Upper lobe of left lung (tissue), 6 donors: ENCODE results near the gene NLRC4. TPM values are rescaled to one million over a fixed set of nuclear protein-coding genes. Genes with fewer than 3 reads are reported as not detected.
"Not testable (repeated sequence)": the region's sequence is repeated elsewhere in the genome, so short reads cannot be mapped to it uniquely, and the experiment has no call there.

ENCODE experiments used
- ATAC-seq, 2 donors: fragments of 200-7000 bp; cut with Tn5 transposase; one replicate each; pipeline ENCODE4 v1.9.1; 2022; ENCODE audit warnings: mild to moderate bottlenecking in 2 of 2, moderate library complexity in 2 of 2; ENCODE audit not compliant: low FRiP score in 2 of 2
- DNase-seq, 2 donors: peaks; one replicate each; pipeline ENCODE4 v3.0.0-alpha.2; 2019 to 2020
- H3K27ac ChIP-seq, 4 donors: fragments of 200-600 bp; sonication (generic); one replicate each; pipeline ENCODE4 v1.5.1; 2016 to 2019
- H3K27me3 ChIP-seq, 4 donors: fragments of 200-600 bp; sonication (generic); one replicate each; pipeline ENCODE4 v1.5.1; 2017 to 2019
- H3K36me3 ChIP-seq, 4 donors: fragments of 200-600 bp; sonication (generic); one replicate each; pipeline ENCODE4 v1.5.1; 2016 to 2019
- H3K4me1 ChIP-seq, 4 donors: fragments of 200-600 bp; sonication (generic); one replicate each; pipeline ENCODE4 v1.5.1; 2018 to 2019
- H3K4me3 ChIP-seq, 4 donors: fragments of 200-600 bp; sonication (generic); one replicate each; pipeline ENCODE4 v1.5.1; 2017 to 2019; ENCODE audit warnings: mild to moderate bottlenecking in 2 of 4, moderate library complexity in 1 of 4
- H3K9me3 ChIP-seq, 4 donors: fragments of 200-600 bp; sonication (generic); one replicate each; pipeline ENCODE4 v1.5.1; 2018 to 2019
- CTCF ChIP-seq, 6 experiments: fragments of 450-650 bp in 4 of 6; fragments of 200-600 bp in 2 of 6; sonication (generic) in 2 of 6; IDR thresholded peaks; one replicate each; pipeline ENCODE4 v1.5.1; 2016 to 2019; ENCODE audit warnings: antibody characterized with exemption in 6 of 6
- EP300 ChIP-seq, 4 donors: sonication (generic); formaldehyde crosslinking; IDR thresholded peaks; one replicate each; pipeline ENCODE4 v1.5.1; 2017; ENCODE audit warnings: antibody characterized with exemption in 4 of 4, control low read depth in 2 of 4
- POLR2A ChIP-seq, 4 donors: fragments of 450-650 bp; IDR thresholded peaks; one replicate each; pipeline ENCODE4 v1.5.1; 2016 to 2017; ENCODE audit warnings: antibody characterized with exemption in 4 of 4, mild to moderate bottlenecking in 2 of 4
- POLR2AphosphoS5 ChIP-seq, 2 donors: sonication (generic); formaldehyde crosslinking; IDR thresholded peaks; one replicate each; pipeline ENCODE4 v1.5.1; 2017; ENCODE audit warnings: antibody characterized with exemption in 2 of 2
- WGBS, 2 donors: methylation state at CpG; one replicate each; pipeline ENCODE4 v1.1.5; 2017 to 2018; 5-methylcytosine and 5-hydroxymethylcytosine counted together
- total RNA-seq, 6 donors: library from RNA; depleted of rRNA in 4 of 6; stranded (reverse); fragments of >200 nt in 4 of 6; gene quantifications; one replicate each; pipeline versions ENCODE4 v1.1.0 to v1.2.1, GENCODE V29; 2016 to 2021
- donor health status: DM: no; HTN: no; CAD: no; lungs with moderate emphysema.
- donor health status: DM: no; HTN: yes; CAD: no; lungs with severe emphysema.

NLRC4 gene
- total RNA-seq, 6 donors from 2014 or later = 6.3 to 22.4 (median 10.6) TPM

GRCh38 chr2:32277363-32277673, 12.6 kb upstream of the NLRC4 start:
- no peak for DNase-seq
- Histone ChIP-seq H3K9me3 (no peaks in the 10 kb centered on the region), H3K4me1 (peaks cover 9 to 33% (median 16%) of the 10 kb centered on the region in 4 donors), H3K36me3 (peaks cover 0 to 12% (median 3%) of the 10 kb centered on the region in 4 donors), H3K27me3 (no peaks in the 10 kb centered on the region), H3K27ac (peak overlapping the region; percentile 85 to 95 (median 91)), H3K4me3 (peak overlapping the region in 3 of 4 donors; percentile 81 to 93 (median 89))
- no peak for ATAC-seq
- TF ChIP-seq POLR2A (IDR thresholded peaks at IDR 0.05) (no peak), CTCF (IDR thresholded peaks at IDR 0.05) (no peak), POLR2AphosphoS5 (IDR thresholded peaks at IDR 0.05) (no peak), EP300 (IDR thresholded peaks at IDR 0.05) (no peak)
- WGBS, 2 donors = 62 to 66% methylated on average over 5 of the region's 5 CpGs

- WGBS, 2 donors = 89 to 90% methylated on average over 7 of the region's 7 CpGs
- H3K9me3 ChIP-seq, H3K4me3 ChIP-seq, DNase-seq, H3K27ac ChIP-seq, H3K36me3 ChIP-seq, ATAC-seq, H3K27me3 ChIP-seq: not testable (repeated sequence)
- H3K4me1 ChIP-seq = peaks cover 9 to 21% (median 16%) of the 10 kb centered on the region in 4 donors
These were observed 11.1 kb upstream of the NLRC4 start for GRCh38 chr2:32275790-32276189.

- Histone ChIP-seq H3K36me3 (no peaks in the 10 kb centered on the region), H3K9me3 (no peaks in the 10 kb centered on the region), H3K4me1 (peaks cover 0 to 12% (median 9%) of the 10 kb centered on the region in 4 donors), H3K27ac (no peak overlapping the region), H3K4me3 (no peak overlapping the region), H3K27me3 (no peaks in the 10 kb centered on the region)
- DNase-seq (no peak), ATAC-seq (no peak)
- 84 to 93% methylated on average over 2 of the region's 2 CpGs for WGBS, 2 donors
- TF ChIP-seq CTCF (IDR thresholded peaks at IDR 0.05) (no peak), POLR2AphosphoS5 (IDR thresholded peaks at IDR 0.05) (no peak), EP300 (IDR thresholded peaks at IDR 0.05) (no peak), POLR2A (IDR thresholded peaks at IDR 0.05) (no peak)
These were observed 9.6 kb upstream of the NLRC4 start for GRCh38 chr2:32274289-32274688.

- H3K27ac ChIP-seq = no peak overlapping the region
- H3K4me1 ChIP-seq = peaks cover 0 to 4% (median 2%) of the 10 kb centered on the region in 4 donors
- WGBS, 2 donors = 47% methylated on average over 3 of the region's 3 CpGs
- no peak for TF ChIP-seq POLR2A (IDR thresholded peaks at IDR 0.05)
- no peak for TF ChIP-seq EP300 (IDR thresholded peaks at IDR 0.05)
- no peak for TF ChIP-seq POLR2AphosphoS5 (IDR thresholded peaks at IDR 0.05)
- TF ChIP-seq CTCF (IDR thresholded peaks at IDR 0.05) = no peak
- H3K36me3 ChIP-seq = no peaks in the 10 kb centered on the region
- ATAC-seq (no peak), DNase-seq (no peak)
- no peak overlapping the region for H3K4me3 ChIP-seq
- no peaks in the 10 kb centered on the region for H3K27me3 ChIP-seq
- no peaks in the 10 kb centered on the region for H3K9me3 ChIP-seq
These were observed 7.6 kb upstream of the NLRC4 start for GRCh38 chr2:32272279-32272678.

GRCh38 chr2:32271063-32271462, 6.4 kb upstream of the NLRC4 start:
- no peak for TF ChIP-seq POLR2A (IDR thresholded peaks at IDR 0.05)
- no peak for TF ChIP-seq POLR2AphosphoS5 (IDR thresholded peaks at IDR 0.05)
- no peak for TF ChIP-seq EP300 (IDR thresholded peaks at IDR 0.05)
- TF ChIP-seq CTCF (IDR thresholded peaks at IDR 0.05) = no peak
- no peaks in the 10 kb centered on the region for H3K27me3 ChIP-seq
- WGBS, 2 donors = 73 to 81% methylated on average over 2 of the region's 2 CpGs
- H3K27ac ChIP-seq = no peak overlapping the region
- H3K4me1 ChIP-seq = no peaks in the 10 kb centered on the region
- ATAC-seq = no peak
- H3K9me3 ChIP-seq = no peaks in the 10 kb centered on the region
- no peak for DNase-seq
- no peaks in the 10 kb centered on the region for H3K36me3 ChIP-seq
- H3K4me3 ChIP-seq = no peak overlapping the region
